Measurements from ENCODE around the gene ARPC3. TPM values are rescaled to one million over a fixed set of nuclear protein-coding genes. Genes with fewer than 3 reads are reported as not detected.

ARPC3 gene
- total and polyA plus RNA-seq, 9 of the 15 experiments (the other 6 are each of a cell fraction or from before 2014, with no cell fraction given) = 74.2 to 575 (median 345) TPM

DNA sequence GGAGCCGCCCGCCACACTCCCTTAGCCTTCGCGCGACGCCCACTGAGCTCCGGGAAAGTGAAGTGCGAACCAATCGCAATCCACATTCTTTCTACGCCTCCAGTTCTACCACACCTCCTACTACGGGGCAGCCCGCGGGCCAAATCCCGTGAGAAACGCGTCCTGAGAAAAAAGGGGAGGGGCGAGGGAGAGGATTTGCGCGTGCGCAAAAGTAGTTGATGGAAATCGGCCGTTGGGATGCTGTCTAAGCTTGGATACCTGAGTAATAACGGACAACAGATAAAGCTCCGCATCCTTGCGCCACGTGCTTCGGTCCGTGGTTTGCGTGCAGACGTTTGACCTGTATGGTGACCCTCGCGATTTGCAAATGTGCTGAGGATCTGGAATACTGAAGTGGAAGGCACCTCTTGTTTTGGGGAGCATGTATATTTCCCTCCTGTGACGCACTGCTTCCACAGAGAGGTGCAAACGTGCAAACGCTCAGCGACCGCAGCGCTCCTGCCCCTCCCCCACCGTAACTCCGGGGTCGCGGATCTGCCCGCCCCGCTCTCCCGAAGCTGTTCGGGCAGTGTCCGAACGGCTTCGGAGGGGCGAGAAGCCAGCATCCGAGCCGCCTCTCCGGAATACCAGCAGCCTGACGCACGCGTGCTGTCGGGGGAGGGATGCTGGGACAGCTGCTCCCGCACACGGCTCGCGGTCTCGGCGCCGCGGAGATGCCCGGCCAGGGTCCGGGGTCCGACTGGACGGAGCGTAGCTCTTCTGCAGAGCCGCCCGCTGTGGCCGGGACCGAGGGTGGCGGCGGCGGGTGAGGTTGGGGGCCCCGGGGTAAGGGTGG is 18.3 kb upstream of the ARPC3 start, which contains the start of the genes FAM216A and GPN3 (continued):
- TF ChIP-seq GTF3C2 (IDR thresholded peaks at IDR 0.05; ENCODE audit: borderline replicate concordance, extremely low read depth, insufficient read length) = no peak
- TF ChIP-seq SREBF1 (IDR thresholded peaks at IDR 0.05; ENCODE audit: borderline replicate concordance, low read depth, low read length) = no peak
- peak; percentile 34; the same call in 1 of the 2 replicates for TF ChIP-seq RAD51 (IDR thresholded peaks at IDR 0.05; ENCODE audit: borderline replicate concordance, low read depth)
- TF ChIP-seq CEBPB (tag; IDR thresholded peaks at IDR 0.05) = no peak
- no peak for TF ChIP-seq ZNF253 (CRISPR knock-in tag; conservative IDR thresholded peaks at IDR 0.05)
- TF ChIP-seq UBTF (IDR thresholded peaks at IDR 0.05; ENCODE audit: borderline replicate concordance in 1 of 2, low read depth in 2 of 2, low read length in 2 of 2) = 0 out of 4 replicates have a peak, but pooled peaks of 1 of the 2 experiments have one; percentile 37
- TF ChIP-seq, protein P1, sequence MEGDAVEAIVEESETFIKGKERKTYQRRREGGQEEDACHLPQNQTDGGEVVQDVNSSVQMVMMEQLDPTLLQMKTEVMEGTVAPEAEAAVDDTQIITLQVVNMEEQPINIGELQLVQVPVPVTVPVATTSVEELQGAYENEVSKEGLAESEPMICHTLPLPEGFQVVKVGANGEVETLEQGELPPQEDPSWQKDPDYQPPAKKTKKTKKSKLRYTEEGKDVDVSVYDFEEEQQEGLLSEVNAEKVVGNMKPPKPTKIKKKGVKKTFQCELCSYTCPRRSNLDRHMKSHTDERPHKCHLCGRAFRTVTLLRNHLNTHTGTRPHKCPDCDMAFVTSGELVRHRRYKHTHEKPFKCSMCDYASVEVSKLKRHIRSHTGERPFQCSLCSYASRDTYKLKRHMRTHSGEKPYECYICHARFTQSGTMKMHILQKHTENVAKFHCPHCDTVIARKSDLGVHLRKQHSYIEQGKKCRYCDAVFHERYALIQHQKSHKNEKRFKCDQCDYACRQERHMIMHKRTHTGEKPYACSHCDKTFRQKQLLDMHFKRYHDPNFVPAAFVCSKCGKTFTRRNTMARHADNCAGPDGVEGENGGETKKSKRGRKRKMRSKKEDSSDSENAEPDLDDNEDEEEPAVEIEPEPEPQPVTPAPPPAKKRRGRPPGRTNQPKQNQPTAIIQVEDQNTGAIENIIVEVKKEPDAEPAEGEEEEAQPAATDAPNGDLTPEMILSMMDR (IDR thresholded peaks at IDR 0.05 in 2 of 3, conservative IDR thresholded peaks at IDR 0.05 in 1 of 3; ENCODE audit: insufficient read depth in 2 of 3, low read depth in 1 of 3, low read length in 3 of 3) = no peak; a peak in 1 of 6 replicates
- no peak for TF ChIP-seq COPS2 (conservative IDR thresholded peaks at IDR 0.05)
- TF ChIP-seq NKRF (IDR thresholded peaks at IDR 0.05; ENCODE audit: borderline replicate concordance) = no peak; the same call in 1 of the 2 replicates
- no peak for TF ChIP-seq NFIC (IDR thresholded peaks at IDR 0.05)
- TF ChIP-seq SP1 (CRISPR knock-in tag; IDR thresholded peaks at IDR 0.05) = peak; percentile 93
- no peak for TF ChIP-seq POLR3G (IDR thresholded peaks at IDR 0.05; ENCODE audit: extremely low read depth, insufficient read length, insufficient replicate concordance)
- TF ChIP-seq ARID1B (IDR thresholded peaks at IDR 0.05) = peak; percentile 38; the same call in 1 of the 2 replicates
- TF ChIP-seq KDM5B (IDR thresholded peaks at IDR 0.05; ENCODE audit: insufficient replicate concordance, low read depth, low read length) = peak; percentile 60
